ENCODE measurements around the gene TRIM28. TPM values are rescaled to one million over a fixed set of nuclear protein-coding genes. Genes with fewer than 3 reads are reported as not detected.
A peak's percentile ranks its signal among the peaks of the same experiment; 100 is the strongest.

TRIM28 gene
- total RNA-seq, 1 experiment from 2014 or later = 908 TPM

DNA sequence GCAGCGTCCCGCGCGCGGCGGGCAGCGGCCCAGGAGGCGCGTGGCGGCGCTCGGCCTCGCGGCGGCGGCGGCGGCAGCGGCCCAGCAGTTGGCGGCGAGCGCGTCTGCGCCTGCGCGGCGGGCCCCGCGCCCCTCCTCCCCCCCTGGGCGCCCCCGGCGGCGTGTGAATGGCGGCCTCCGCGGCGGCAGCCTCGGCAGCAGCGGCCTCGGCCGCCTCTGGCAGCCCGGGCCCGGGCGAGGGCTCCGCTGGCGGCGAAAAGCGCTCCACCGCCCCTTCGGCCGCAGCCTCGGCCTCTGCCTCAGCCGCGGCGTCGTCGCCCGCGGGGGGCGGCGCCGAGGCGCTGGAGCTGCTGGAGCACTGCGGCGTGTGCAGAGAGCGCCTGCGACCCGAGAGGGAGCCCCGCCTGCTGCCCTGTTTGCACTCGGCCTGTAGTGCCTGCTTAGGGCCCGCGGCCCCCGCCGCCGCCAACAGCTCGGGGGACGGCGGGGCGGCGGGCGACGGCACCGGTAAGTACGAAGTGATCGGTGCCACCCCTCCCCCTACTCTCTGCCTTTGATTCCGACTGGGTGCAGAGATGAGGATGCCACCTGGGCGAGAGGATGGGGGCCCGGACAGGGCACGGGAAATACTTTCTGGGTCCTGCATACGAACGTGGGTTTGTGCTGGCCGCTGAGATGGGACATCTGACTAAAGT is 874 bp downstream of the TRIM28 start:
- H3K27me3 ChIP-seq (ENCODE audit: insufficient read depth, low read length) = peaks cover 3% of the 10 kb centered on the region; the same call in 1 of the 2 replicates
- no peak for TF ChIP-seq YY1 (IDR thresholded peaks at IDR 0.05; ENCODE audit: extremely low read depth, insufficient replicate concordance, low read depth, low read length)
- TF ChIP-seq, protein P1, sequence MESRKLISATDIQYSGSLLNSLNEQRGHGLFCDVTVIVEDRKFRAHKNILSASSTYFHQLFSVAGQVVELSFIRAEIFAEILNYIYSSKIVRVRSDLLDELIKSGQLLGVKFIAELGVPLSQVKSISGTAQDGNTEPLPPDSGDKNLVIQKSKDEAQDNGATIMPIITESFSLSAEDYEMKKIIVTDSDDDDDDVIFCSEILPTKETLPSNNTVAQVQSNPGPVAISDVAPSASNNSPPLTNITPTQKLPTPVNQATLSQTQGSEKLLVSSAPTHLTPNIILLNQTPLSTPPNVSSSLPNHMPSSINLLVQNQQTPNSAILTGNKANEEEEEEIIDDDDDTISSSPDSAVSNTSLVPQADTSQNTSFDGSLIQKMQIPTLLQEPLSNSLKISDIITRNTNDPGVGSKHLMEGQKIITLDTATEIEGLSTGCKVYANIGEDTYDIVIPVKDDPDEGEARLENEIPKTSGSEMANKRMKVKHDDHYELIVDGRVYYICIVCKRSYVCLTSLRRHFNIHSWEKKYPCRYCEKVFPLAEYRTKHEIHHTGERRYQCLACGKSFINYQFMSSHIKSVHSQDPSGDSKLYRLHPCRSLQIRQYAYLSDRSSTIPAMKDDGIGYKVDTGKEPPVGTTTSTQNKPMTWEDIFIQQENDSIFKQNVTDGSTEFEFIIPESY (IDR thresholded peaks at IDR 0.05; ENCODE audit: extremely low read depth, insufficient replicate concordance, low read length) = no peak
- TF ChIP-seq ZFX (IDR thresholded peaks at IDR 0.05) = peak; percentile 91
- peak; percentile 28 for TF ChIP-seq SIN3A (IDR thresholded peaks at IDR 0.05; ENCODE audit: low read depth)
- H3K4me2 ChIP-seq (ENCODE audit: low read length) = peak overlapping the region; percentile 90
- H3K9me3 ChIP-seq (ENCODE audit: control insufficient read depth in 1 of 2, insufficient read depth in 1 of 2, low read depth in 1 of 2, low read length in 2 of 2) = no peaks in the 10 kb centered on the region
- no peak overlapping the region for H2AFZ ChIP-seq (ENCODE audit: low read depth, low read length, poor library complexity, severe bottlenecking)
- intact Hi-C loops (cut with micrococcal nuclease) = loop anchor here (1.0 kb wide), 2 partner anchors 25 to 29 kb away; partner anchors contain the start of genes MZF1 and ZBTB45
- peaks cover 52% of the 10 kb centered on the region for H3K79me2 ChIP-seq (ENCODE audit: insufficient read depth, low read length)
- H4K20me1 ChIP-seq (ENCODE audit: insufficient read depth) = peaks cover 32% of the 10 kb centered on the region; the same call in 1 of the 2 replicates
- peak; percentile 51 for ATAC-seq
- peak overlapping the region; percentile 77 for H3K27ac ChIP-seq (ENCODE audit: low read depth, low read length)
- H3K4me3 ChIP-seq (replicated peaks in 1 of 2; ENCODE audit: low read depth in 1 of 2, low read length in 2 of 2) = peak overlapping the region; percentile 90 to 94
- POLR2A ChIA-PET = interaction anchor here (1.2 to 2.4 kb wide), 8 partner anchors 9 to 182 kb away, joined by 4 to 31 read pairs (median 12); partner anchors contain the start of genes CHMP2A, MZF1, ZBTB45 and ZNF497
- no peaks in the 10 kb centered on the region for H3K9me2 ChIP-seq (ENCODE audit: insufficient read depth)
- RAD21 ChIA-PET (ENCODE audit: low non-redundant PET in 1 of 2, low total read pairs in 2 of 2, uncharacterized antibody in 2 of 2, unreplicated experiment in 2 of 2) = no interaction called here
- H3K4me1 ChIP-seq (ENCODE audit: control insufficient read depth in 1 of 2, insufficient read depth in 2 of 2, low read length in 2 of 2) = peaks cover 14 to 27% of the 10 kb centered on the region in 2 experiments
- peak overlapping the region; percentile 93 for H3K9ac ChIP-seq (ENCODE audit: low read length)
- peaks cover 36 to 46% of the 10 kb centered on the region in 2 experiments; a peak in 2 of 4 replicates for H3K36me3 ChIP-seq (ENCODE audit: control insufficient read depth in 1 of 2, insufficient read depth in 2 of 2, low read length in 2 of 2)
- DNase-seq (ENCODE audit: low read depth, low spot score) = no peak
- CTCF ChIA-PET = interaction anchor here (1.2 to 1.8 kb wide), 3 partner anchors 24 to 26 kb away, joined by 3 to 9 read pairs (median 3); partner anchors contain the start of gene ZBTB45
- no TSS peak for BruUV-seq (replicated peaks)

Measured in HCT116 (cell line).